ENCODE measurements around the gene AQP6.

GRCh38 chr12:50004696-50005095 is 31.9 kb downstream of the AQP6 start:
- TF ChIP-seq CTCF (IDR thresholded peaks at IDR 0.05; ENCODE audit: low read depth, low read length) = no peak
- TF ChIP-seq MYC (IDR thresholded peaks at IDR 0.05; ENCODE audit: low read depth, low read length) = no peak
- TF ChIP-seq POLR2A (IDR thresholded peaks at IDR 0.05; ENCODE audit: extremely low read depth, insufficient read length) = no peak
- TF ChIP-seq MAX (IDR thresholded peaks at IDR 0.05; ENCODE audit: low read depth, low read length) = no peak

Data from NB4 (cell line).